ENCODE data around the gene PLK5. TPM values are rescaled to one million over a fixed set of nuclear protein-coding genes. Genes with fewer than 3 reads are reported as not detected.
A peak's percentile ranks its signal among the peaks of the same experiment; 100 is the strongest.

PLK5 gene
- total RNA-seq, 1 donor from 2014 or later = not detected

DNA sequence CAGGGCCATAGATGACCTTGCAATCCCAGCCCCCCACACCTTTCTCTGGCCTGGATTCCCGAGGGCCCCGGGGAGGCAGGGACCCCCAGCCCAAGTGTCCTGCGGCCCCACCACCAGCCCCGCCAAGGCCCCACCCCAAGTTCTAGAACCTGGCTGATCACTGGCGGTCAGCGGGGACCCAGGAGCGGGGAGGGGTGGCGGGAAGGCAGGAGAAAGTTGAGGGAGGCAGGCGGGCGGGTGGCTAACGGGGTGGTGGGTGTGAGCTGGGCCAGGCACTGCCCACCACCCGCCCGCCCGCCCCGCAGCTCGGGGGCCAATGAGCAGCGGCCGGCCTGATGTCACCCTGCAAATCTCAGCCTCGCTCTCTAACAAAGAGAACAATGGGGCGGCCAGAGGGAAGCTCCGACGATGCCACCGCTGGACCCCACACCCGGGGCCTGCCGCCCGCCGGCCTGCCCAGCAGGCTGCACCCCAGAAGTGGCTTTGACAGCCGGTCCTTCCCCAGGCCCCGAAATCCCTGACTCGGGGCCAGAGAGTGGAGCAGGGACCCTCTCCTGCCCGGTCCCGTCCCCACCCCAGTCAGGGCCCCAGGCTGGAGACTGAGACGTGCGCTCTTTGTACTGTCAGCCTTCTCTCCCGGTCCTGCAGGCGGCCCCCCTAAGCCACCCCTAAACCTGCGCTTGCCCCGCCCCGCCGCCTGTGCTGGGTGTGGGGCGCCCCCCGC is 42.7 kb downstream of the PLK5 start:
- DNase-seq (ENCODE audit: missing footprints) (no peak), ATAC-seq (peak; percentile 85)
- intact Hi-C loops (cut with DNase I) = loop anchor here (2.0 to 5.0 kb wide), 2 partner anchors 24 to 86 kb away; partner anchors contain the start of gene TCF3

DNA sequence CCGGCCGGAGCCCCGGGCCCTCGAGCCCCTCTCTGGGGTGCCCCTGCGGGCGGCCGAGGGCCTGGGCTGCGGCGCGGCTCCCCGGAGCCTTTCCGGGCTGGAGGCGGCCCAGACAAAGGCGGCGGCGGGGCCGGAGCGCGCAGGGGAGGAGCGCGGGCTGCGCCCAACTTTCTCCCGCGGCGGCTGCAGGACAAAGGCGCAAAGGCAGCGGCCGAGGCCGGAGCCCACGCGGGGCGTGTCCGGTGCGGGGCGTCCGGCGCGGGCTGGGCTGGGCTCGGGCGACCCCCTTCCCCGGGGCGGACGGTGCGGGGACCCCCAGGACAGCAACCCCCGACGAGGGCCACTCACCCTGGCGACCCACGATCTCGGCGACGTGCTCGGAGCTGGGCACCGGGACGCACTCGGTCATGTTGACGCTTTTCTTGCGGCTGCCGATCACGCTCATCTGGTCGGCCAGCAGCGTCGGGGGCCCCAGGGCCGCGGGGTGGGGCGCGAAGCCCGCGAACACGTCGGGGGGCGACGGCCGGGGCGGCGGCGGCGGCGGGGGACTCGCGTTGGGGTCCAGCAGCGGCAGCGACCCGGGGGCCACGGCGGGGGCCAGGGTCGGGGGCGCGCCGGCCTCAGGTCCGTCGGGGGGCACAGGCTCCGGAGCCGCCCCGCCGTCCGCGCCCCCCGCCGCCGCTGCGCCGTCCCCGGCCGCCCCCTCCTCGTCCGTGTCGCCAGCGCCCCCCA is 43.4 kb downstream of the PLK5 start:
- DNase-seq (ENCODE audit: missing footprints) = no peak
- ATAC-seq = peak; percentile 40
- intact Hi-C loops (cut with DNase I) = loop anchor here (2.0 to 5.0 kb wide), 2 partner anchors 24 to 85 kb away; partner anchors contain the start of gene TCF3

DNA sequence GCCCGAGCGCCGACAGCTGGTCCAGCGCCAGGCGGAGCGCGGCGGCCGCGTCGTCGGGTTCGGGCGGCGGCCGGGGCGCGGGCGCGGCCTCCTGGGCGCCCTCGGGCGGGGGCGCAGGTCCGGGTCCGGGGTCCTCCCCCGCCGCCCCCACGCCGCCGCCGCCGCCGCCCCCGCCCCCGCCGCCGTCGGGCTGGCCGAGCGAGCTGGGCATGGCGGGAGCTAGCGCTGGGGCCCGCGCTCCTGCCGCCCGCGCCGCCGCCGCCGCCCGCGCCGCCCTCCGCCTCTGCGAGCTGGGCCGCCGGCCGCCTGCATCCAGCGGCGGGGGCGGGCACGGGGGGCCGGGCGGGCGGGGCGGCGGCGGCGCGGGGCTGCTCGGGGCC is 44.0 kb downstream of the PLK5 start:
- ATAC-seq (no peak), DNase-seq (ENCODE audit: missing footprints) (no peak)
- intact Hi-C loops (cut with DNase I) = loop anchor here (2.0 to 5.0 kb wide), 2 partner anchors 23 to 84 kb away; partner anchors contain the start of gene TCF3

DNA sequence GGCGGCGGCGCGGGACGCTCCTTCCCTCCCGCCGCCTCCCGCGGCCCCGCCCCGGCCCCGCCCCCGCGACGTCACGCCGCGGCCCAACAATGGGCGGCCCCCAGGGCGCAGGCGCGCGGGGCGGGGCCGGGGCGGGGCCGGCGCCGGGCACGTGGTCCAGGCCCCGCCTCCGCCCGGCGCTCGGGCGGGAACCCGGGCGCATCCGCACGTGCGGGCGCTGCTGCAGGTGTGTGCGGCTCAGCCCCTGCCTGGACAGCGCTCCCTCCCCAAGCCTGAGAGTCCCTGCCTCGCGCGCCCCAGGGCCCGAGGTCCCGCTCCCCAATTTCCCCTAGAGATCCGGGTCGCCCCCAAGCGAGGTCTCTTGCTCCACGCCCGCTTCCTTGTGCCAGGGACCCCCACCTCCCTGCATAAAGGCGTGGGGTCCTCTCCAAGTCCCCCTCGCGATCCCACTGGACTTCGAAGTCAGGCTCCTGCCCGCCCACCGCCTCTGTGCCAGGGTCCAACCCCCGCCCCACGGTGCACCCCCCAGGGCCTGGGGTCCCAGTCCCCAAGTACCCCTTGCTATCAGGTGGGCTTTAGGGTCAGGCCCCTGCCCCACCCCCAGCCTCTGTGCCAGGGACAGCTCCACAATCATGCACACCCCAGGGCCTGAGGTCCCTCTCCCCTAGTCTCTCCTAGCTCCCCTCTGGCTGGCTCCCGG is 44.6 kb downstream of the PLK5 start, which contains the start of gene MEX3D:
TSS of gene MEX3D (minus strand) at position 6 of the 700 bp plus-strand sequence. CDS start 267 bp downstream, outside the sequence.
- ATAC-seq (peak; percentile 80), DNase-seq (ENCODE audit: missing footprints) (peak; percentile 90)
- intact Hi-C loops (cut with DNase I) = loop anchor here (5.0 kb wide), 1 partner anchor 84 kb away; the partner anchor contains the start of gene TCF3

DNA sequence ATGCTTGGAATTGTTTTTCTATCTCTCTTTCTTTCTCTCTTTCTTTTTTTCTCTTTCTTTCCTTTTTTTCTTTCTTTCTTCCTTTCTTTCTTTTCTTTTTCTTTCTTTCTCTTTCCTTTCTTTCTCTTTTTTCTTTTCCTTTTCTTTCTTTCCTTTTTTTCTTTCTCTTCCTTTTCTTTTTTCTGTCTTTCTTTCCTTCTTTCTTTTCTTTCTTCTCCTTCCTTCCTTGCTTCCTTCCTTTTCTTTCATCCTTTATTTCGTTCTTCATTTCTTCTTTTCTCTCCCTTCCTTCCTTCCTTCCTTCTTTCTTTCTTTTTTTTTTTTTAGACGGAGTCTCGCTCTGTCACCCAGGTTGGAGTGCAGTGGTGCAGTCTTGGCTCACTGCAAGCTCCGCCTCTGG is 46.1 kb downstream of the PLK5 start:
- no peak for ATAC-seq
- intact Hi-C loops (cut with DNase I) = loop anchor here (5.0 kb wide), 1 partner anchor 82 kb away; the partner anchor contains the start of gene TCF3
- DNase-seq (ENCODE audit: missing footprints) = no peak

DNA sequence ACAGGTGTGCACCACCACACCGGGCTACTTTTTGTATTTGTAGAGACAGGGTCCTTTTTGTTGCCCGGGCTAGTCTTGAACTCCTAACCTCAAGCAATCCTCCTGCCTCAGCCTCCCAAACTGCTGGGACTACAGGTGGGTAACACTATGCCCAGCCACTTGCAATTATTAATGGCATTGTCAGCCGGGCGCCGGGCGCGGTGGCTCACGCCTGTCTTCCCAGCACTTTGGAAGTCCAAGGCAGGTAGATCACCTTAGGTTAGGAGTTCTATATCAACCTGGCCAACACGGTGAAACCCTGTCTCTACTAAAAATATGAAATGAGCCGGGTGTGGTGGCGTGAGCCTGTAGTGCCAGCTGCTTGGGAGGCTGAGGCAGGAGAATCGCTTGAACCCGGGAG is 47.0 kb downstream of the PLK5 start:
- DNase-seq (ENCODE audit: missing footprints) (no peak), ATAC-seq (no peak)
- intact Hi-C loops (cut with DNase I) = no loop called here

DNA sequence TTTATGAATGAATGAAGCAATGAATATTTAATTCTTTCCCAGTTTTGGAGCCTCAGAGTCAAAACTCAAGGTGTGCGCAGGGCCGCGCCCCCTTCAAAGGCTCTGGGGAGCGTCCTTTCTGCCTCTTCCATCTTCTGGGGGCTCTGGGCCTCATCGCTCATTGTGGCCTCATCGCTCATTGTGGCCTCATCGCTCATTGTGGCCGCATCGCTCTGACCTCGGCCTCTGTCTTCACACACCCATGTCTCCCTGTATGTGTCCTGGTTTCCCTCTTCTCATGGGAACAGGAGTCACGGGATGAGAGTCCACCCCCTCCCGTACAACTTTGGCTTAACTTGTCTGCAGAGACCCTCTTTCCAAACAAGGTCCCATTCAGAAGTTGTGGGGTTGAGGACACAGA is 47.5 kb downstream of the PLK5 start:
- intact Hi-C loops (cut with DNase I) = no loop called here
- no peak for DNase-seq (ENCODE audit: missing footprints)
- no peak for ATAC-seq

DNA sequence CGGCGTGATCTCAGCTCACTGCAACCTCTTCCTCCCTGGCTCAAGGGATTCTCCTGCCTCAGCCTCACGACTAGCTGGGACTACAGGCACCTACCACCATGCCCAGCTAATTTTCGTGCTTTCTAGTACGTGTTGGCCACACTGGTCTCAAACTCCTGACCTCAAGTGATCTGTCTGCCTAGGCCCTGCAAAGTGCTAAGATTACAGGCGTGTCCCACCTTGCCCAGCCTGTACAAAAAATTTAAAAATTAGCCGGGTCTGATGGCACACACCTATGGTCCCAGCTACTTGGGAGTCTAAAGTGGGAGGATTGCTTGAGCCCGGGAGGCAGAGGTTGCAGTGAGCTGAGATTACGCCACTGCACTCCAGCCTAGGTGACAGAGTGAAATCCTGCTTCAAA is 48.9 kb downstream of the PLK5 start:
- intact Hi-C loops (cut with DNase I) = no loop called here
- no peak for ATAC-seq

DNA sequence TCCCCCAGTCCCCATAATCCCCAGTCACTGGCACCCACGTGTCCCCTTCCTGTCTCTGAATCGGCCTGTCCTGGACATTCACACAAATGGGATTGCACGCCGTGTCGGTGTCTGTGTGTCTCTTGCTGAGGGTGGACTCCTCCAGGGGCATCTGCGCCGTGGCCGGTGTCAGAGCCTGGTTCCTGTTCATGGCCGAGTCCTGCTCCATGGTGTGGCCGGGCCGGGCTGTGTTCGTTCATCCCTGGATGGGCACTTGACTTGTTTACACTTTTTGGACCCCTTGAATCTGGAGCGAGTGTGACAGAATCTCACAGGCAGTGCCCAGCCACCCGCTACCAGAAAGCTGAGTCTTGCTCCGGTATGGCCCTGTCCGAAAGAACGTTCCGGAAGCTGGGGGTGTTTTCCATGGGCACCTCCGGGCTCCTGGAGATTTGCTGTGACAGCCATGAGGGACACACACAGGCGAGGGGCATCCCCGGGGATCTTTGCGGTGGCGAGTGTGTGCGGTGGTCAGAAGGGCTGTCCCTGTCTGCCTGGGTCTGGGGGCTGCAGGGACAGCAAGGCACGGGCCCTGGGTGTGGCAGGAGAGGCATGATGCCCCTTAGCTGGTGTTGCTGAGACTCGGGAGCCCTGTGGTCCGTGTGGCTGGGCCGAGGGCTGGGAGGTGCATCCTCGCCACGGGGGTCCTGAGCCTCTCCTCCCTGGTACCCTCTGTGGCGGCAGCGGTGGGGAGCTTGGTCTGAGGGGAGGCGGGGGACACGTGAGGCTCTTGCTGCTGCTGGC is 50.7 kb downstream of the PLK5 start:
- ATAC-seq = no peak
- no peak for DNase-seq (ENCODE audit: missing footprints)
- intact Hi-C loops (cut with DNase I) = no loop called here

More for the DNA sequence above, 48.9 kb downstream of the PLK5 start:
- no peak for DNase-seq (ENCODE audit: missing footprints)

DNA sequence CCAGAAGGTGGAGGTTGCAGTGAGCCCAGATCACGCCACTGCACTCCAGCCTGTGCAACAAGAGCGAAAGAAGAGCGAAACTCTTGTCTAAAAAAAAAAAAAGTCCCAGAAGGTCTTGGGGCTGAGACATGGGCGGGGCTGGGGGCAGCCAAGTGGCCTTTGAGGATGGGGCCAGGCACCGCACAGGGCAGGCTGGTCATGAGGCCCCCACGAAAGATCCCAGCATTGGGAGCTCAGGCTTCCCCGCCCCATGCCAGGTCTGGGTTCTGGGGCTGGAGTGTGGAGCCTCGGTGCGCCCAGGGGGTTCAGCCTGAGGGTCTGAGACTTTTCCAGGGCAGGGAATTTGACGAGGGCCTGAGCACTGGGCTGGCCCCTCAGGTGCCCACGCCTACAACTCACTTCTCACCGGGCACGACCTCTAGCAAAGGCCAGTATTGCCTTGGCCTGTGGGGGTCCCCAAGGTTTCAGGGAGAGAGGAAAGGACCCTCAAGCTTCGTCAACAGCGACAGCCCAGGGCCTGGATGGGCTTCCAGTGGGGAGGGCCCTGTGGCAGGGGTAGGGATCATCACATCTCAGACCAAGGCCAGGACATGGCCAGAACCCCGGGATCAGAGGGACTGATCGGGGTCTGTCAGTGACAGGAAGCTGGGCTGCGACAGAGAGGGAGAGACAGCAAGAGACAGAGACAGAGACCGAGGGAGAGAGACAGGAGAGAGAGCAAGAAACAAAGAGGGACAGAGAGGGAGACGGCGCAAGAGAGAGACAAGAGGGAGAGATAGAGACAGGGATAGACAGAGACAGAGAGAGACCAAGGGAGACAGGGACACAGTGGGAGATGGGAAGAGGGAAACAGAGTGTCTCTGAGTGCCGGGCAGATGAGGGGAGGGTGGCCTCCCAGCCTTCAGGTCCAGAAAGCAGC is 51.7 kb downstream of the PLK5 start:
- intact Hi-C loops (cut with DNase I) = no loop called here
- ATAC-seq (no peak), DNase-seq (ENCODE audit: missing footprints) (no peak)

DNA sequence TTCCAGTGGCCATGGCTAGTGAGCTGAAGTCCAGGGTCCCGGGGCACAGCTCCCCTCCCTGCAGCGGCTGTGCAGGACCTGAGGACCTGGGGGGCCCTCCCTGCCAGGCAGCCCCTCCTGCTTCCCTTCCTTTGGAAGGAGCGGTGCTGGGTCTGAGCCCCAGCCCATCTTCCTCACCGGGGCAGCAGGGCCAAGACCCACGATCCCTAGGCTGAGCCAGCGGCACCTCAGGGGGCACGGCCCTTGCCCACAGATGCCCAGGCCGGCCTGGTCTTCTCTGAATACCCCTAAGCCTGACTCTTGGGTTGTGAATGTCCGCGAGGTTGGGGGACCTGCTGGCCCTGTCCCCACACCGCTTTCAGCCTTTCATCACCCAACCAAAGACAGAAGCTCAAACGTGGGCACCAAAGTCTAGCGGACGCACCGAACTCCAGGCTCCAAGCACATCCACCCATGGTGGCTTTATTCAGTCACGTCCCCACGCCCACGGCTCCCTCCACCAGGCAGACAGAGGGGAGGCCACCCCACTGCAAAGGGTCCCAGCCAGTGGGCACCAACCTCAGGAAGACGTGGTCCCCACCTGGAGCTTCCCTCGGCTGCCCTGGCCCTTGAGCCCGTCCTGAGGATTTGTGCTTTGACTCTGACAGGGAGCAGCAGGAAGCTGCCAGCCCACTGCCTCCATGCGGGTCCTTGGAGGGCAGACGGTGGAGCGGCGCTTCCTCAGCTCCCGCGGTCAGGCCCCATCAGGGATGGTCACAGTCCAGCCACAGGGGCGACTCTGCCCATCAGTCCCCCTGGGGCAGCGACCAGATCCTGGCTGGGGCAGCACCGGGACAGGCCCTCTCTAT is 52.6 kb downstream of the PLK5 start:
- ATAC-seq = no peak
- intact Hi-C loops (cut with DNase I) = no loop called here
- DNase-seq (ENCODE audit: missing footprints) = no peak

DNA sequence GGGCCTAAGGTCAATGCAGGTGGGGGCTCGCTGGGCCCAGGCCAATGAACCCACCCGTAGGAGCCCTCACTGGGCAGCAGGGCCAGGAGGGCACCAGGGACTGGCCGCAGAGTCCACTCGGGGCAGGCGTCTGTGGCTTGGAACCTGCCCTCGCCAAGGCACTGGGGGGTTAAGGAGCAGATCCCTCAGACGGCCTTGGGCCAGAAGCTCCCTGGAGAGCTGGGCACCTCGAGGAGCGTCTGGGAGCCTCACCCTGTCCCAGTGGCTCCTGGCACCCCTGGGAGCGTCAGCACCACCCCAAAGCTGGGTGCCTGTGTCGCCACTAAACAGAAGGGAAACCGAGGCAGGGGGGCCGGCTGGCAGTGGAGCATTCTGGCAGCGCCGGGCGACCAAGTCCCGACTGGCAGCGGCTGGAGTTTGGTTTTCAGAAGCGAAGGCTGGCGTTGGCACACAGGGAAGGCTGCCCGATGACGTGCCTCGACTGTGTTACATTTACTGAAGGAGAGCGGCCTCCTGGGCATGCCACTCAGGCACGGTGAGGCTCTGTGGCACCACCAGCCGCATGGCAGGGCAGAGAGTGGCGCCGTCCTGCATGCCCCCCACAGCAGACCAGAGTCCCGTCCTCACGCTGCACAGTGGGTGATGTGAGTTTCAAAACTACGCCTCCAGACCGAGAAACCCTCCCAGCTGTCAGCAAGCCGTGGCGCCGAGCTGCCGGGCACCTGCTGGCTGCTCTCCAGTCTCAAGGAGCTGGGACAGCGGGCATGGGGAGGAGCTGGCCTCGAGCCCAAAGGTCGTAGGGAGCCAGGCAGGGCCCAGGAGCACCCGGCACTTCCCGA is 53.4 kb downstream of the PLK5 start:
- DNase-seq (ENCODE audit: missing footprints) (no peak), ATAC-seq (peak; percentile 64)
- intact Hi-C loops (cut with DNase I) = no loop called here

DNA sequence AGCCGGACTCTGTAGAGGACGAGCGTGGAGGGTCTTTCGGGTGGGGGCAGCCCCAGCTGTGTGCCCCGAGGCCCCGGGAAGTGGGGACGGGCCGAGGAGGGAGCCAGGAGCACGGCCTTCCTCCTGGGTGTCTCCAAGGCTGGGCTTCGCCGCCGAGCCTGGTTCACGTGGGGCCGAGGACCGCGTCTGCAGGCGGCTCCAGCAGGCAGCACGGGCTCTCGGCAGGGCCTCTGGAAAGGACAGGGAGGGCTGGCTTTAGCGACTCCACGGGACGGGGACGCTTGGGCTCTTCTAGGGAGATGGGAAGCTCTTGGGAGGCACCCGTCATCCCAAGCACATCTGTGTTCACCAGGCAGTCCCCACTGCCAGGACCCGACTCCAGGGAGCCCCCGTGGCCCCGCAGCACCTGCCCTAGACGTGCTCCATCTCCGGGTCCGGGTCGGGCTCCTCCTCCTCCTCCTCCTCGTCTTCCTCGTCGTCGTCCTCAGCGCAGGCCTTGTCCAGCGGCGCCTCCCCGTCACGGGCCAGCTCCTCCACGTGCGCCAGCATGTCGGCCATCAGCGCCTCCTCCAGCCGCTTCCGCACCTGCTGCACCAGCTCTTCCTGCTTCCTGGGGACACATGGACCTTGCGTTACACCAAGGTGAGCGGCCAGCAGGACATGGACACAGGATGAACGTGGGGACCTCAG is 54.2 kb downstream of the PLK5 start:
- DNase-seq (ENCODE audit: missing footprints) = no peak
- intact Hi-C loops (cut with DNase I) = no loop called here
- peak; percentile 15 for ATAC-seq

DNA sequence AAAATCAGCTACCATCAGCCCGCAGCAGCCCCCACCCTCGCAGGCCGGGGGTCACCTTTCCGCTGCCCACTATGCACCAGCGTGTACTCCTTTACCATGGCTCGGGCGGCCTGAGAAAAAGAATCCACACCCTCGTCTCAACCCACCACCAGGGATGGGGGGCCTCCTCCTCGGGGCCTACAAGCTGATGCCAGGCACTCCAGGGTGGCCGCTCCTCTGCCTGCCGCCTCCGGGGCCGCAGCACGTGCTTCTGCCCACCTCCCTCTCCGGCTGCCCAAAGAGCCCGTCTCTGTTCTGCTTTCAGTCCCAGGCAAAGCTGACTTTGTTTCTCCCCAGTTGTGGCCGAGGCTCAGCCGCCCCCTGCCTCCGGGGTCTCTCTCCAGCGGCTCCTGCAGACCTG is 55.3 kb downstream of the PLK5 start:
- ATAC-seq (no peak), DNase-seq (ENCODE audit: missing footprints) (no peak)
- intact Hi-C loops (cut with DNase I) = no loop called here

DNA sequence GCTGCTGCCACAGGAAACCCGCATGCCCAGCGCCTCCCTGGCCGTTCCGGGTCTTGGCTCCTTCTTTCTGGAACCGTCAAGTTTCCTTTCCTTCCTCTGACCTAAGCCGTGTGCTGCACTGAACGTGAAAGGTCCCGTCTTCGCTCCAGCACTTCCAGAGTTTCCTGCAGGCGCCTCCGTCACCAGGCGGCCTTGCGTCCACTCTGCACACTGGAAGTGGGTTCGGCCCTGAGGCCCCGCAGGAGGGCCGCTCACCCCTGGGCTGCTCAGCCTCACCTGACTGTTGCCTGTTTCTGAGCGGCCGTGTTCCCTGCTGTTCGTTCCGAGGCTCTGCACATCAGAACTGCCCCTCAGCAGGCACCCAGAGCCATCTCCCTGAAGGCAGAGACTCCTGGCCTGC is 56.5 kb downstream of the PLK5 start:
- intact Hi-C loops (cut with DNase I) = no loop called here
- DNase-seq (ENCODE audit: missing footprints) (no peak), ATAC-seq (no peak)

Measured in Right ventricle myocardium inferior (tissue), 1 donor.